ENCODE data around the gene NPFFR2. TPM values are rescaled to one million over a fixed set of nuclear protein-coding genes. Genes with fewer than 3 reads are reported as not detected.

NPFFR2 gene
- total and polyA plus RNA-seq, 9 of the 15 experiments (the other 6 are each of a cell fraction or from before 2014, with no cell fraction given), result 0.15 to 0.98 (median 0.48) TPM

- H3K9me3 ChIP-seq (replicated peaks; ENCODE audit: control insufficient read depth, insufficient read depth, low read depth, low read length), result no peaks in the 10 kb centered on the region
- ChIA-PET CTCF (ENCODE audit: low intra/inter-chr PET ratio) (no interaction called here), POLR2A (interaction anchor here (0.6 kb wide), 1 partner anchor 172 kb away, joined by 3 read pairs; no protein-coding TSS in a partner anchor)
- no peak for ATAC-seq
- intact Hi-C loops (cut with micrococcal nuclease), result no loop called here
- in situ Hi-C loops (cut with MboI), result no loop called here
- BruUV-seq (replicated peaks), result no TSS peak
- no peaks in the 10 kb centered on the region for H3K36me3 ChIP-seq (ENCODE audit: control insufficient read depth, insufficient read depth, low read length)
- TF ChIP-seq CBX2 (IDR thresholded peaks at IDR 0.05; ENCODE audit: insufficient read depth, low read length, poor library complexity, severe bottlenecking) (no peak), ZNF431 (CRISPR knock-in tag; IDR thresholded peaks at IDR 0.05) (no peak), BRF1 (IDR thresholded peaks at IDR 0.05; ENCODE audit: borderline replicate concordance, extremely low read depth, insufficient read length) (no peak), ZNF124 (CRISPR knock-in tag; IDR thresholded peaks at IDR 0.05) (no peak), TCF7 (IDR thresholded peaks at IDR 0.05; ENCODE audit: borderline replicate concordance) (no peak), NR1H2 (CRISPR knock-in tag; IDR thresholded peaks at IDR 0.05) (no peak), ZNF511 (CRISPR knock-in tag; IDR thresholded peaks at IDR 0.05) (no peak), BDP1 (IDR thresholded peaks at IDR 0.05; ENCODE audit: insufficient read depth, insufficient read length) (no peak), REST (IDR thresholded peaks at IDR 0.05; ENCODE audit: borderline replicate concordance) (no peak), REST (CRISPR knock-in tag; IDR thresholded peaks at IDR 0.05; ENCODE audit: low read depth) (no peak), FOXP1 (CRISPR knock-in tag; IDR thresholded peaks at IDR 0.05) (no peak), TBL1XR1 (IDR thresholded peaks at IDR 0.05; ENCODE audit: low read length in 2 of 2) (no peak), LCOR (CRISPR knock-in tag; IDR thresholded peaks at IDR 0.05) (no peak)
- TF ChIP-seq, protein P1, sequence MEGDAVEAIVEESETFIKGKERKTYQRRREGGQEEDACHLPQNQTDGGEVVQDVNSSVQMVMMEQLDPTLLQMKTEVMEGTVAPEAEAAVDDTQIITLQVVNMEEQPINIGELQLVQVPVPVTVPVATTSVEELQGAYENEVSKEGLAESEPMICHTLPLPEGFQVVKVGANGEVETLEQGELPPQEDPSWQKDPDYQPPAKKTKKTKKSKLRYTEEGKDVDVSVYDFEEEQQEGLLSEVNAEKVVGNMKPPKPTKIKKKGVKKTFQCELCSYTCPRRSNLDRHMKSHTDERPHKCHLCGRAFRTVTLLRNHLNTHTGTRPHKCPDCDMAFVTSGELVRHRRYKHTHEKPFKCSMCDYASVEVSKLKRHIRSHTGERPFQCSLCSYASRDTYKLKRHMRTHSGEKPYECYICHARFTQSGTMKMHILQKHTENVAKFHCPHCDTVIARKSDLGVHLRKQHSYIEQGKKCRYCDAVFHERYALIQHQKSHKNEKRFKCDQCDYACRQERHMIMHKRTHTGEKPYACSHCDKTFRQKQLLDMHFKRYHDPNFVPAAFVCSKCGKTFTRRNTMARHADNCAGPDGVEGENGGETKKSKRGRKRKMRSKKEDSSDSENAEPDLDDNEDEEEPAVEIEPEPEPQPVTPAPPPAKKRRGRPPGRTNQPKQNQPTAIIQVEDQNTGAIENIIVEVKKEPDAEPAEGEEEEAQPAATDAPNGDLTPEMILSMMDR (IDR thresholded peaks at IDR 0.05 in 2 of 3, conservative IDR thresholded peaks at IDR 0.05 in 1 of 3; ENCODE audit: insufficient read depth in 2 of 3, low read depth in 1 of 3, low read length in 3 of 3), result no peak
- H3K9ac ChIP-seq (ENCODE audit: insufficient read depth in 1 of 2, low read depth in 2 of 2, low read length in 2 of 2), result no peak overlapping the region
- 0% methylated on average over 1 of the region's 1 CpG for WGBS (ENCODE audit: insufficient coverage, low coverage, missing lambda C conversion rate)
- H3K4me3 ChIP-seq, result no peak overlapping the region
- H2AFZ ChIP-seq (ENCODE audit: low read depth, low read length), result no peak overlapping the region
- H3K79me2 ChIP-seq (ENCODE audit: control insufficient read depth, insufficient read depth, low read length), result no peaks in the 10 kb centered on the region
- H3K9me1 ChIP-seq (ENCODE audit: control insufficient read depth, insufficient read depth, low read length), result no peaks in the 10 kb centered on the region
- DNase-seq (ENCODE audit: extremely low read depth in 1 of 4, low spot score in 3 of 4), result no peak
- no peaks in the 10 kb centered on the region for H4K20me1 ChIP-seq (replicated peaks; ENCODE audit: control insufficient read depth, insufficient read depth, low read length)
- FAIRE-seq, result no peak
- H3K27ac ChIP-seq (ENCODE audit: extremely low read depth, low read depth, low read length), result no peak overlapping the region
- no peak overlapping the region for H3K4me2 ChIP-seq (ENCODE audit: insufficient read depth, low read length)
- no peaks in the 10 kb centered on the region for H3K4me1 ChIP-seq (replicated peaks in 1 of 2; ENCODE audit: control insufficient read depth in 2 of 2, insufficient read depth in 2 of 2, low read length in 2 of 2)
- H3K27me3 ChIP-seq (ENCODE audit: control insufficient read depth in 2 of 2, insufficient read depth in 2 of 2, low read length in 2 of 2), result no peaks in the 10 kb centered on the region
Measured at GRCh38 chr4:72186714-72187113, 154.9 kb downstream of the NPFFR2 start.
